ENCODE results near the gene RBFOX1. TPM values are rescaled to one million over a fixed set of nuclear protein-coding genes. Genes with fewer than 3 reads are reported as not detected.

Gene RBFOX1
- total RNA-seq, 1 experiment from 2014 or later: not detected

DNA sequence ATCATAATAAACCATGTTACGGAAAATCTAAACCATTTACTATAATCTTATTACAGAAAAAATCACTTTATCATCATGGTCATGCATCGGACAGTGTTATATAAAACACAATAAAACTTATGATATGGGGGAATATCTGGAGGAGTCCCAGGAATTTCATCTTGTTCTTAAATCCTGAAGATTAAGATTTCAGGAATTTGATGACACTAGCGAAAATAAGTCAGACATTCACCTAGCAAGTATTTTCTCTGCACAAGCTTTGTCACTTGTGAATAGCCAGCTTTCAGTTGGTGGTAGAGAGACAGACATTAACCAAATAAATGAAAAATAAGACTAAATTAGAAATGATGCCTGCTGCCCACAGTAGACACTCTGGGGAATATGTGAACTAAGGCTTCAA is 410.0 kb downstream of the RBFOX1 start (continued):
- TF ChIP-seq, protein P1, sequence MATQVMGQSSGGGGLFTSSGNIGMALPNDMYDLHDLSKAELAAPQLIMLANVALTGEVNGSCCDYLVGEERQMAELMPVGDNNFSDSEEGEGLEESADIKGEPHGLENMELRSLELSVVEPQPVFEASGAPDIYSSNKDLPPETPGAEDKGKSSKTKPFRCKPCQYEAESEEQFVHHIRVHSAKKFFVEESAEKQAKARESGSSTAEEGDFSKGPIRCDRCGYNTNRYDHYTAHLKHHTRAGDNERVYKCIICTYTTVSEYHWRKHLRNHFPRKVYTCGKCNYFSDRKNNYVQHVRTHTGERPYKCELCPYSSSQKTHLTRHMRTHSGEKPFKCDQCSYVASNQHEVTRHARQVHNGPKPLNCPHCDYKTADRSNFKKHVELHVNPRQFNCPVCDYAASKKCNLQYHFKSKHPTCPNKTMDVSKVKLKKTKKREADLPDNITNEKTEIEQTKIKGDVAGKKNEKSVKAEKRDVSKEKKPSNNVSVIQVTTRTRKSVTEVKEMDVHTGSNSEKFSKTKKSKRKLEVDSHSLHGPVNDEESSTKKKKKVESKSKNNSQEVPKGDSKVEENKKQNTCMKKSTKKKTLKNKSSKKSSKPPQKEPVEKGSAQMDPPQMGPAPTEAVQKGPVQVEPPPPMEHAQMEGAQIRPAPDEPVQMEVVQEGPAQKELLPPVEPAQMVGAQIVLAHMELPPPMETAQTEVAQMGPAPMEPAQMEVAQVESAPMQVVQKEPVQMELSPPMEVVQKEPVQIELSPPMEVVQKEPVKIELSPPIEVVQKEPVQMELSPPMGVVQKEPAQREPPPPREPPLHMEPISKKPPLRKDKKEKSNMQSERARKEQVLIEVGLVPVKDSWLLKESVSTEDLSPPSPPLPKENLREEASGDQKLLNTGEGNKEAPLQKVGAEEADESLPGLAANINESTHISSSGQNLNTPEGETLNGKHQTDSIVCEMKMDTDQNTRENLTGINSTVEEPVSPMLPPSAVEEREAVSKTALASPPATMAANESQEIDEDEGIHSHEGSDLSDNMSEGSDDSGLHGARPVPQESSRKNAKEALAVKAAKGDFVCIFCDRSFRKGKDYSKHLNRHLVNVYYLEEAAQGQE (IDR thresholded peaks at IDR 0.05; ENCODE audit: low read depth): no peak
- TF ChIP-seq SP1 (IDR thresholded peaks at IDR 0.05; ENCODE audit: low read depth) (no peak), EZH2 (IDR thresholded peaks at IDR 0.05) (no peak)

DNA sequence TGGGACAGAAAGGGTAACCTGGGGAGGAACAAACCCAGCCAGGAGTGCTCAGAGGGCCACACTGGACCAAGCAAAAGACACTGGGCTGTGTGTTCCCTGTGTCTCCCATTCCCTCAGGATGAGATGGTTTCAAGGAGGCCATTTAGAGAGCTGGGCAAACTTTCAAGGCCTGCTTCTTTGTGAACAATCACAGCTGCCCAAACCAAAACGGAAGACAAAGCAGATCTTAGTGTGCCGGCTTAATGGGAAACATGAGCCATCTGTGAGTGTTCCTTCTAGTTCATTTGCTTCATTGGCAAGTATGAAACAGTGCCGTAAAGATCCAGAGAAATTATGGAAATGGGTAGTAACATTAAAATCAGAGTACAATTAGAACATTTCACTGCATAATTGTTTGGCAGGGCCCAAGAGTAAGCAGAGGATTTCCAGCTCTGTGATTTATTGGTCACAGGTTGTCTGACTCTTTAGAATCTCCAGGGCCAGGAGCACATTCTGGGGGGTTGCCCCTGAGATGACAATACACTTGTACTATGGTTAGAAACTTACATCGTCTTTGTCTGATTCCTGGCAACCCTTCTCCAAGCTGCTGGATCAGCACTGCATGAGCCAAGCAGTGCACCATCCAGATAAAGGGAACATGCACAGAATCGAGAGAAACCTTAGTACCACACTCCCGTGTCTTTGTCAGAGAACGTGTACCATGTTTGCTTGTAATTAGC is 412.1 kb downstream of the RBFOX1 start:
- POLR2A ChIA-PET: no interaction called here
- RAD21 ChIA-PET (ENCODE audit: low non-redundant PET in 1 of 2, low total read pairs in 2 of 2, uncharacterized antibody in 2 of 2, unreplicated experiment in 2 of 2): no interaction called here
- Histone ChIP-seq H4K20me1 (ENCODE audit: insufficient read depth) (no peaks in the 10 kb centered on the region), H2AFZ (ENCODE audit: low read depth, low read length, poor library complexity, severe bottlenecking) (no peak overlapping the region), H3K27ac (ENCODE audit: low read depth, low read length) (no peak overlapping the region), H3K27me3 (ENCODE audit: insufficient read depth, low read length) (no peaks in the 10 kb centered on the region), H3K9me2 (ENCODE audit: insufficient read depth) (no peaks in the 10 kb centered on the region), H3K9ac (ENCODE audit: low read length) (no peak overlapping the region), H3K4me2 (ENCODE audit: low read length) (no peak overlapping the region), H3K4me3 (replicated peaks in 1 of 2; ENCODE audit: low read depth in 1 of 2, low read length in 2 of 2) (no peak overlapping the region), H3K9me3 (ENCODE audit: control insufficient read depth in 1 of 2, insufficient read depth in 1 of 2, low read depth in 1 of 2, low read length in 2 of 2) (peaks cover 0 to 34% of the 10 kb centered on the region in 2 experiments; a peak in 2 of 4 replicates), H3K79me2 (ENCODE audit: insufficient read depth, low read length) (no peaks in the 10 kb centered on the region), H3K36me3 (ENCODE audit: control insufficient read depth in 1 of 2, insufficient read depth in 2 of 2, low read length in 2 of 2) (no peaks in the 10 kb centered on the region), H3K4me1 (ENCODE audit: control insufficient read depth in 1 of 2, insufficient read depth in 2 of 2, low read length in 2 of 2) (no peaks in the 10 kb centered on the region)
- DNase-seq (ENCODE audit: low read depth, low spot score) (no peak), ATAC-seq (no peak)
- intact Hi-C loops (cut with micrococcal nuclease): no loop called here
- no TSS peak for BruUV-seq (replicated peaks)
- CTCF ChIA-PET: no interaction called here
- no peak for TF ChIP-seq EZH2 (IDR thresholded peaks at IDR 0.05)
- no peak for TF ChIP-seq ZFX (IDR thresholded peaks at IDR 0.05)
- TF ChIP-seq SIN3A (IDR thresholded peaks at IDR 0.05; ENCODE audit: low read depth): no peak
- TF ChIP-seq SP1 (IDR thresholded peaks at IDR 0.05; ENCODE audit: low read depth): no peak
- no peak for TF ChIP-seq YY1 (IDR thresholded peaks at IDR 0.05; ENCODE audit: extremely low read depth, insufficient replicate concordance, low read depth, low read length)
- TF ChIP-seq ELF1 (IDR thresholded peaks at IDR 0.05; ENCODE audit: borderline replicate concordance, low read depth): no peak
- TF ChIP-seq, protein P2, sequence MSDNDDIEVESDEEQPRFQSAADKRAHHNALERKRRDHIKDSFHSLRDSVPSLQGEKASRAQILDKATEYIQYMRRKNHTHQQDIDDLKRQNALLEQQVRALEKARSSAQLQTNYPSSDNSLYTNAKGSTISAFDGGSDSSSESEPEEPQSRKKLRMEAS (IDR thresholded peaks at IDR 0.05): no peak
- no peak for TF ChIP-seq JUND (IDR thresholded peaks at IDR 0.05)
- no peak for TF ChIP-seq CBX3 (IDR thresholded peaks at IDR 0.05; ENCODE audit: low read depth)
- no peak for TF ChIP-seq FOSL1 (IDR thresholded peaks at IDR 0.05; ENCODE audit: low read depth)
- no peak for TF ChIP-seq SRF (IDR thresholded peaks at IDR 0.05; ENCODE audit: low read depth)
- TF ChIP-seq EZH2phosphoT487 (IDR thresholded peaks at IDR 0.05; ENCODE audit: borderline replicate concordance): no peak
- TF ChIP-seq POLR2AphosphoS5 (IDR thresholded peaks at IDR 0.05; ENCODE audit: low read depth, low read length): no peak
- TF ChIP-seq ZNF274 (IDR thresholded peaks at IDR 0.05; ENCODE audit: low read depth, low read length): no peak
